DOHH2 (cell line): ENCODE measurements around the gene MRPS2.
"Not testable (repeated sequence)": the region's sequence is repeated elsewhere in the genome, so short reads cannot be mapped to it uniquely, and the experiment has no call there.

Experiments
- EZH2phosphoT487 ChIP-seq: fragments of 200-600 bp; sonication (generic); IDR thresholded peaks from 2 replicates; pipeline ENCODE4 v1.6.1; 2017; ENCODE audit warnings: borderline replicate concordance, mild to moderate bottlenecking, antibody characterized with exemption, low read length, moderate library complexity, mixed read lengths
- TF ChIP-seq, protein P1 (sequence below): fragments of 200-600 bp; sonication (generic); IDR thresholded peaks from one replicate; pipeline ENCODE4 v1.5.1; 2014; ENCODE audit warnings: antibody characterized with exemption, mild to moderate bottlenecking, low read depth, low read length; ENCODE audit not compliant: poor library complexity, severe bottlenecking

DNA sequence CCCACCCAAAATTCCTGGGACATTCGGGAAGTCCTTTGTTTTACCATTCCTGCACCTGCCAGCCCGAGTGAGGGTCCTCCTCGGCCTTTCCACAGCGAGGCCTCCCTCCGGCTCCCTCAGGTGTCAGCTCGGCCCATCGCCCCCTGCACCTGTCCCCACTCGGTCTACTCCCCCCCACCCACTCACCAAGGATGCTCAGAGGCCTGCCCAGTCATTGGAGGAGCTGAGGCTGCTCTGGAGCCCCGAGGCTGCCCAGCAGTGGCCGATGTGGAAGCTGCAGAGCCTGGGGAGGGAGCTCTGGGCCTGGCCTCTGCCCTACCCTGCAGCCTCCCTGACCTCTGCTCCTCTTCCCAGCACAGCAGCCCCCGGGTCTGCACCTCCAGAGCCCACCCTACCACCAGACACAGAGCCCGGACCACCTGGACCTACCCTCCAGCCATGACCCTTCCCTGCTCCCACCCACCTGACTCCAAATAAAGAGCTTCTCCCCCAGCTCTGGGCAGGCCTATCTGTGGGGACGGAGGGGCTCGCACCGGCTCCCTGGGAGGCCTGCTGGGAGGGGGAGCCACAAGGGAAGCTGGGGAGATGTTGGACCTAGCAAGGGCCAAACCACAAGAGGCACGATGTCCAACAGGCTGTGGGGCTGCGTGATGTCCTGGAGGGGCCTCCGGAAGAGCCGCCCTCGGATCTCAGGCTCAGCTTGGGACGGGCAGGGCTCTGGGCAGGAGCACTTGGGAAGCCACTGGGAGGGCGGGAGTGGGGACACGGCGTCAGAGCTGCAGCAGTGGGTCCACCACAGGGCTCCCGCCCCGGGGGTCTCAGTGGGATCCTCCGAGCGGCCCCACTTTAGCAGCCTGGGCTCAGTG, 49.2 kb downstream of the MRPS2 start:
- TF ChIP-seq, protein P1, sequence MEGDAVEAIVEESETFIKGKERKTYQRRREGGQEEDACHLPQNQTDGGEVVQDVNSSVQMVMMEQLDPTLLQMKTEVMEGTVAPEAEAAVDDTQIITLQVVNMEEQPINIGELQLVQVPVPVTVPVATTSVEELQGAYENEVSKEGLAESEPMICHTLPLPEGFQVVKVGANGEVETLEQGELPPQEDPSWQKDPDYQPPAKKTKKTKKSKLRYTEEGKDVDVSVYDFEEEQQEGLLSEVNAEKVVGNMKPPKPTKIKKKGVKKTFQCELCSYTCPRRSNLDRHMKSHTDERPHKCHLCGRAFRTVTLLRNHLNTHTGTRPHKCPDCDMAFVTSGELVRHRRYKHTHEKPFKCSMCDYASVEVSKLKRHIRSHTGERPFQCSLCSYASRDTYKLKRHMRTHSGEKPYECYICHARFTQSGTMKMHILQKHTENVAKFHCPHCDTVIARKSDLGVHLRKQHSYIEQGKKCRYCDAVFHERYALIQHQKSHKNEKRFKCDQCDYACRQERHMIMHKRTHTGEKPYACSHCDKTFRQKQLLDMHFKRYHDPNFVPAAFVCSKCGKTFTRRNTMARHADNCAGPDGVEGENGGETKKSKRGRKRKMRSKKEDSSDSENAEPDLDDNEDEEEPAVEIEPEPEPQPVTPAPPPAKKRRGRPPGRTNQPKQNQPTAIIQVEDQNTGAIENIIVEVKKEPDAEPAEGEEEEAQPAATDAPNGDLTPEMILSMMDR = not testable (repeated sequence)
- not testable (repeated sequence) for TF ChIP-seq EZH2phosphoT487
